Stimulated activated CD4-positive, alpha-beta T cell treated with anti-CD3 and anti-CD28 coated beads, Interleukin-1b, Interleukin-23, amount 100 ng/mL, for 4 hours (primary cell): ENCODE results near the gene SIAH1.
A peak's percentile ranks its signal among the peaks of the same experiment; 100 is the strongest.
"Not testable (repeated sequence)": the region's sequence is repeated elsewhere in the genome, so short reads cannot be mapped to it uniquely, and the experiment has no call there.

Source experiments
- DNase-seq, 2 donors: peaks; one replicate each; pipeline ENCODE4 v3.0.0-alpha.2; 2020; ENCODE audit warnings: low read depth in 2 of 2

SIAH1 gene

DNA sequence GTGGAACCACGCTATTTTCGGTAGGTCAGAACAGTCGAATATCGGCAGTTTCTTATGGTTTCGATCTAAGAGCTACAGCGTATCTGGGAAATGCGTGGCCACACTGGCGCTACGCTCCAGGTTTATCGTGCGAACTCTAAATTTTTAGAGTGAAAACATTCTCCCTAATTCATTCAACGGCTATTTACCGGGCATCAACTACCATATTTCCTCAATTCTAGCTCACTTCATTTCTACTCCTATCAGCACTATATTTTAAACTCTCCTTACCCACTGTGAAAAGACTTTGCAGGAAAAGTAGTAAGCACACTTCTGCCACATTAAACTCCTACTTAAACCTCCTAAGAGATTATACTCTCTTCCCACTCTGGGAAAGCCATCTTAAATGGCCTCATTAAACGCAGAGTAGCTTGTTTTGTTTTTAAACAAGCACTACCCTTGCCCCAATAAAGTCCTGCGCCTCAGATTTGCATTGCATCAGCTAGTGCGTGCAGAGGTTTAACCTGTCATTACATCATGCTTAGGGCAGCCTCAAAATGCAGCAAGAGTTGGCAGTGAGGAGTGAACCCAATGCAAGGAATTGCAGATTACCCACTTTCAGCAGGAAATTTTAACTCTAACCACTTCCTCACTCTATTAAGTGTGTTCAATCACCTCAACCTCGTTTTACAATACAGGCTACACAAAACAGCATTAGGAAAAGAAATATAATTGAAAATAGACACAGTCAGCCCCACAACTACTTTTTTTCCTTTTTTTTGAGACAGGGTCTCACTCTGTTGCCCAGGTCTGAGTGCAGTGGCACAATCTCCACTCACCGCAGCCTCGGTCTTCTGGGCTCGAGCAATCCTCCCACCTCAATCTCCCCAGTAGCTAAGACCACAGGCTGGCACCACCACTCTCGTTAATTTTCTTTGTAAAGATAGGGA is 18.8 kb downstream of the SIAH1 start:
- peak in 1 of 2 donors; percentile 38 for DNase-seq

DNA sequence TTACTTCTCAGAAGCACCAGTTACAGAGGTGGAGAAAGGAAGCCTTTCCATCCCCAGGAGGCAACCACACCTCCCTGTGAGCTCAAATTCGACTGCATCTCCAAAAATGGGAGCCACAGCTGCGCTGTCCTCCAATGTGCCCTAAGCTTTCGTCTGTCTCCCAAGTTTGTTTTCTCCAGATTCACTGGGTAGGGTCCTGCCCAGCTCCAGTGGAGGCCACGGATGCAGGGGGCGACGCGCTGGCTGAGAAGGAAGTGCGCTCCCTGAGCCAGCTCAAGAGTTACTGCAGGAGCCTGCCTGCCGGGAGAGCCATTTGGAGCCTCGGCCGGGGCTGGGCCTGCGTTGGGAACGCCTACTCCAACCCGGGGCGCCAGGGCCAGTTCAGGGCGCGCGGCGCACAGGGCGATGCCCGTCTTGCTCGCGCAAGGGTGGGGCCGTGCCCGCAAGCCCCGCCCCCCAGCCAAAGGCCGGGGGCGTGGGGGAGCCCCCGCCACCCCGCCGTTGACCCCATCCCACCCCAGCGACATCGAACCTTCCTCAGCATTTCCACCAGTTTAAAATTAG is 19.5 kb downstream of the SIAH1 start:
- DNase-seq: peak; percentile 63 to 67

DNA sequence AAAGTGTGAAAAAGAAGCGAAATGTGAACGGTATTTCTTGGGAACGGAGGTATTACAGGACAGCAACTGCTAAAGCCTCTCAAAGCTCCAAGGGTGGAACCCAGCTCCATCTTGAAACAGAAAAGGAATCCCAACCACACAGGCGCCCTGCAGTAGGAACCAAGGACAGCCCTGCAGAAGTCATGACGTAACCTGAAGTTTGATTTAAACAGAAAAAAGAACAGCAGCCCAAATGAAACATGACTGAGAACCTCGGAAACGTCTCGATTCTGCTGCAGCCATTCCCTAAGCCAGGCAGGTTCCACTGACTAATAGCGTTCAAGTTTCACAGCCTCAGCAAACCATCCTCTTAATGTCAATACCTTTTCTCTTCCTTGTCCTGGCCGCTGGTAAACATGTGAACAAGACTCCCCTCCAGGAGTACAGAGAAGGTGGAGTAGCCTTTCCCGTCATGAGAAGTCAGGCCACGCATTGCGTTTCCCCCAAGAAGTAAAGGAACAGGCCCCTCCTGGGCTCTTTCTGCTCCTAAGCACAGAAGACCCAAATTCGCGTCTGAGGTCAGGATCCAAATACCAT is 20.1 kb downstream of the SIAH1 start:
- DNase-seq: no peak

DNA sequence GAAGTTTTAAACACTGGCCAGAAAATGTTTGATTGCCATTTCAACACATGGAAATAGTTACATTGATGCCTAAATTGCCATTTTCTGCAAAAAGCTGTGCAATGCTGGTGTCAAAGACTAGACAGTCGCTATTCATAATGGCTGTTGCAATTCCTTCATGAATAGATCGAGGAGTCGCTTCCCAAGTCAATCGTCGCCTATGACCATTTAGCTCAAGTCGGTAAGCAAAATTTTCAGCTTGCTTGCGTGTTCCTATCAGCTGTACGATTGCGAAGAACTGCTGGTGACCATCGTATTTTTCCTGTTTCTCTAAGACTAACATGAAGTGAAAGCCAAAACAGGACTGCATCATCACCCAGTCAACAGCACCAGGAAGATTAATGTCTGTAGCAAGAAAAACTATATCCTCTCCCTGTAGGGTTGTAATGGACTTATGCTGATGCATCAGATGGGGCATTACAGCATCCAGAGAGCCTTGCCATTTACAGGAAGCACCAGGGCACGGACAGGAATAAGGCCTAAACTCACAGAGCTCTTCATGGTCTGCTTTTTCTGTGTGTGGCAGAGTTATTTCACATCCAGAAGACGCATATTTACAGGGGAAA is 23.6 kb downstream of the SIAH1 start:
- DNase-seq: no peak

DNA sequence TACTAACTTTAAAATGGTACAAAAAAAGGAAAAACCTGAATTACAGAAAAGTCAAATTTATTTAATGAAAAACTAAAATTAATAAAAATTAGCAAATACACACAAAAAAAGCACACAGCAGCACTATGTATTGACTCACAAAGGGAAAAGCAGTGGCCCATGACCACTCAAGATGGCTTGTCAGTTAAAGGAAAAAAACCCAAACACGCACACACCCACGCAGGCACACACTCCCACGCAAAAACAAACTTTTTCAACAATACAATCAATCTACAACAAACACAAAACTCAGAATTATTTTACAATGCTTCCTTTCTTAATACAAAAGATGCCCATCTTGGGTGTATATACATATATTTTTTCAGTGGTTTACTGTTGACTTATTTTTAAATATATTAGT is 24.2 kb downstream of the SIAH1 start:
- no peak for DNase-seq

DNA sequence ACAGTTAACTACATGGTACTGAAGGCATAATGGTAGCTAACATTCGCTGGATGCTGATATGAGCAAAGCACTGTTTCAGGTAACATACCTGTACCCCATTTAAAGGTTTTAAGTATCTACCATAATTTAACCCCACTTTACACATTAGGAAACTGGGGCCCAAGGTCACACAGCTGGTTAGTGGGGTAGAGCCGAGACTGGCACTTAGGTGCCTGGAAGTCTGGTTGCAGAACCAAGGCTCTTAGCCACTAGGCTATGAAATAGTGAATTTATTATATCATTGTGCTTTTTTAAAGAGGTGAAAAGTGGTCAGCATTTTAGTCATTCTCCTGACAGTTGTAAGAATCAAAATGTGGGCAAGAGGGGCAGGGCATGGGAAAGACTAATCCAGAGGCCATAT is 25.2 kb downstream of the SIAH1 start:
- no peak for DNase-seq

DNA sequence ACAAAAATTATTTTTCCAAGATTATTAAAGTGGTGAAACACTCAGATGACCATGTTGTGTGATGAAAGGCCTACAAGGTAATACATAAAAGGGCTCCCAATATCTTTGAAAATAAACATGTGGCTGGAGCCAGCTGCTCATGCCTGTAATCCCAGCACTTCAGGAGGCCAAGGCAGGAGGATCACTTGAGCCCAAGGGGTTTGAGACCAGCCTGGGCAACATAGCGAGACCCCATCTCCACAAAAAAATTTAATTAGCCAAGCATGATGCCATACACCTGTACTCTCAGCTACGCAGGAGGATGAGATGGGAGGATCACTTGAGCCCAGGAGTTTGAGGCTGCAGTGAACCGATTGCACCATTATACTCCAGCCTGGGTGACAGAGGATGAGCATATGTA is 26.8 kb downstream of the SIAH1 start:
- DNase-seq: no peak

DNA sequence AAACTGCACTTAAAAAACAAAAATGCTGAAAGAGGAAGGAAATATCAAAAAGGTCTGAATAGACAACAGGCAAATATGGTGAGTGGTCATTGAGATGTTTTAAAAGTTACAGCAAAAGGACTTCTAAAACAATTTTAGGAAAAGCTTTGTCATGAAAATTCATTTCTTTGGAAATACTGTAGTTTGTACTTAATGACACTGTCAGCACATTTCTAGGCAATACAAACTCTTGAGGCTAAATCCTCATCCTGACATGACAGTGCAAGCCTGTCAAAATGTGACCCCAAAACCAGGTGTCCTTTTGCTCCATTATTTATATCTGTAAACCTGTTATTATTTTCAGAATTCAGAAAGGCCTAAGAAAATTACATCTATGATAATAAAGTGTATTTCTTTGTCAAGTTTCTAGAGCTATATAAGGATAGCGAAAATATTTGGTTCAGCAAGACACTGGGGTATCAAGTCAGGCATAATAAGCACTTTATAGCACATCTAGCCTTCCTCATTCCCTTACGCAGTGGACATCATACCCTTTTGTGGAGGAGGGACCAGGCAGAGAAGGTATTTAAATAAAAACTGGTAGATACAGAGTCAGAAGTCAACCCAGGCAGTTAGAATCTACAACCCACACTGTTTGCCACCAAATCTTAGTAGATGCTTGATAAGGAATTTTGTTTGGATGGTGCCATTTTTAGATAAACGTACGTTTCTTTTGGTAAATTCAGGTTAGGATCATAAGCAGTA is 28.4 kb downstream of the SIAH1 start:
- no peak for DNase-seq

DNA sequence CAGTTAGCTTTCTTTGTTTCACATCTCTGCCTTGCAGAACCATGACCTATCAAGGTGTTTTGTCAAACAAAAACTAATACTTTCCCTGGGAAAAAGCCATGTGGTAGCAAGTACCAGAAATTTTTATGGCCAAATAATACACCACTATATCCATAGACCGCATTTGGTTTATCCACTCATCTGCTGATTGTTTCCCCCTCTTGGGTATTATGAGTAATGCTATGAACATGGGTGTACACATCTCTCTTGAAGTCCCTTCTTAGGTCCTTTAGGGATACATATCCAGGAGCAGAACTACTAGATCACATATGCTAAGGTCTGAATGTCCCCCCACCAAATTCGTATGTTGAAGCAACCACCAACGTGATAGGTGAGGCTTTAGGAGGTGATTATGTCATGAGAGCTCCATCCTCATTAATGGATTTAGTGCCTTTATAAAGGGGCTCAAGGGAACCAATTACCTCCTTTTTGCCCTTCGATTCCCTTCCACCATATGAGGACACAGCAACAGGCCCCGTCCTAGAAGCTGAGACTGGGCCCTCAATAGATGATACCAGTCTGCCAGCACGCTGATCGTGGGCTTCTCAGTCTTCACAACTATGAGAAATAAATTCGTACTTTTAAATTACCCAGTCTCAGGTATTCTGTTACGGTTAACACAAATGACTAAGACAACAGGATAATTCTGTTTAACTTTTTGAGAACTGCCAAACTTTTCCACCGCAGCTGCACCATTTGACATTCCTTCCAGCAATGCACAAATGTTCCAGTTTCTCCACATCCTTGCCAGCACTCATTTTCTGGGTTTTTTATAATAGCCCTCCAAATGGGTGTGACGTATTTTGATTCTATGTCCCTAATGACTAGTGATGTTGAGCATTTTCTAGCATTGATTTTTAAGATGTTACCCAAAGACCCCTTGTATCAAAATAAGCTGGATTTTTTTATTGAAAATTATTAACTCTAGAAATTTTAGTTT is 30.0 kb downstream of the SIAH1 start:
- DNase-seq: no peak

DNA sequence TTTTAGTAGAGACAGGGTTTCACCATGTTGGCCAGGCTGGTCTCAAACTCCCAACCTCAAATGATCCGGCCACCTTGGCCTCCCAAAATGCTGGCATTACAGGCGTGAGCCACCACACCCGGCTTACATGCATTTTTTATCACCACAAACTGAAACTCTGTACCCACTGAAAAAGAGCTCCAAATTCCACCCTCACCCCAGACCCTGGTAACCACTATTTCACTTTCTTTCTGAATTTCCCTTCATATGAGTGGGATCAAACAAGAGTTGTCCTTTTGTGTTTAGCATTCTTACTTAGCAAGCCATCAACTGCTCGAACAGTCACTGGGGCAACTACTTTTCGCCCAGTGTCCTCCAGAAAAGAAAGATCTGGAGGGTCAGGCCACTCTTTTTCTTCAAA is 30.8 kb downstream of the SIAH1 start:
- not testable (repeated sequence) for DNase-seq

DNA sequence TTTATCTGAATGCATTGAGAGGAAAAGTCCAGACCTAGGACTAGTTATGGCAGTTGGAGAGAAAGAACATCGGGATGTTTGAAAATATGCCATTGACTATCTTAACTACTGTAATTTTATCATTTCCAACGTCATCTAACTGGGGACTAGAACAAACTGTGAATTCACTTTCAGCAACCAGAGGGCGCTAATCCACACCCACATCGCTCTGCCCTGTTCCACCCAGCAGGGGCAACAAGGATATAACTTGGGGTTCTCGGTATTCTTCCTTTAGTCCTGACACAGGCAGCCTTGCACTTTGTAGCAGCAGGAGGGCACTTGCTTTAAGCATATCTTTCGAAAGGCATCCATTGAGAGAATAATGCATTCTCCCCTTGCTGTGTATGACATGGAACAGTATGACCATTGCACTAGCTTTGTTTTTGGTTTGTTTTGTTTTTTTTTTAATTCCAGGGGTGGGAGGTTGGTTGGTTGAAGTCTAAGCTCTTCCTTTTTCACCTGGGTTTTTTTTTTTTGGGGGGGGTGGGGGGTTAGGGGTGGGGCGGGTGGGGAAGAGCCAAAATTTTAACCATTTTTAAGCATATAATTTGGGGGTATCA is 31.5 kb downstream of the SIAH1 start:
- peak; percentile 29 to 47 for DNase-seq

DNA sequence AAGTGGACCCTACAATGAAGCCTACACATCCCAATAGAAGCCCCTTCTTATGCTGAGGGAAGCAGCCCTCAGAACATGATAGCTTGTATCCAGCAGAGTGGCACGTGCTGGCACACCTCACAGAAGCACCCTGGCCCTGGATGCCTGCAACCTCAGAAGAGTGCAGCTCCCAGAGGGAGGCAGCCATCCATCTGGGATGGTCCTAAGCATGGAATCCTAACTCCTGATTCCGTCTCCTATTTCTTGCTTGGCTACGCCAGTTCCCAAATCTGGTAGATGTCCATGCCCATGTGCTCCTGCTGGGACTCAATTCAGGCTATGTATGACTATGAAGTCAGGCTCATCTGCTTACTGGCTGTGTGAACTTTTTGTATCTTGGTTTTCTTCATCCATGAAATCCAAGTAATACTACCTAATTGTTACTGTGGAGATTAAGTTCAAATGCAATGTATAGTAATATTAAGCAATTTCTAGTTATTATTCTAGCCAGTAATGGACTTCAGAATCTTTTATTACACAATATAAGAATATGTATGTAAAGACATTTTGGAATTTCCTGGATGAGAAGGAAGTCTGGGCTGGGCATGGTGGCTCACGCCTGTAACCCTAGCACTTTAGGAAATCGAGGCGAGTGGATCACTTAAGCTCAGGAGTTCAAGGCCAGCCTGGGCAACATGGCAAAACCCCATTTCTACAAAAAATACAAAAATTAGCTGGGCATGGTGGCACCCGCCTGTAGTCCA is 32.4 kb downstream of the SIAH1 start:
- no peak for DNase-seq

DNA sequence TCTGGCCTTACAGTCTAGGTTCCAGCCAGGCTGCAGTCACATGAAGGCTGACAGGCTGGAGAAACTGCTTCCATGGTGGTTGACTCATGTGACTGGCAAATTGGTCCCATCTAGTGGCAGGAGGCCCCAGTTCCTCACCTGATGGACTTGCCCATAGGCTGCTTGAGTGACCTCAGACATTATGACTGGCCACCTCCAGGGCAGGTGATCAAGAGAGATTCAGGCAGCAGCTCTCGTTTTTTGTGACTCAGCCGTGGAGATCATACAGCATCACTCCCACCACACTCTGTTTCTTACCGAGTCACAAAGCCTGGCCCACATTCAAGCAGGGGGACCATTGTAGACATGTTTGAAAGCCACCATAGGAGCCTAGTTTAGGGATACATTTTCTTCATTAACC is 34.5 kb downstream of the SIAH1 start:
- no peak for DNase-seq

DNA sequence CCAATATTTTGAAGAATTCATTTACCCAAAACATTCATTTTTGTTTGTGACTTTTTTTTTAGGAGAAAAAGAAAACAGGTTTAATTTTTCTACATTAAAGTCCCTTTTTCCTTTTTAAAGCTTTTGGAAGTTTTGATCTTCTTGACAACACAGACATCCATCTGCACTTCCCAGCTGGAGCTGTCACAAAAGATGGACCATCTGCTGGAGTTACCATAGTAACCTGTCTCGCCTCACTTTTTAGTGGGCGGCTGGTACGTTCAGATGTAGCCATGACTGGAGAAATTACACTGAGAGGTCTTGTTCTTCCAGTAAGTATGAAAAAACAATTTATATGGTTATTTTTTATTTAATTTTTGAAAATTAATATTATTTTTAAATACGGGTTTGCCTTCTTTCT is 37.2 kb downstream of the SIAH1 start:
- DNase-seq: no peak

DNA sequence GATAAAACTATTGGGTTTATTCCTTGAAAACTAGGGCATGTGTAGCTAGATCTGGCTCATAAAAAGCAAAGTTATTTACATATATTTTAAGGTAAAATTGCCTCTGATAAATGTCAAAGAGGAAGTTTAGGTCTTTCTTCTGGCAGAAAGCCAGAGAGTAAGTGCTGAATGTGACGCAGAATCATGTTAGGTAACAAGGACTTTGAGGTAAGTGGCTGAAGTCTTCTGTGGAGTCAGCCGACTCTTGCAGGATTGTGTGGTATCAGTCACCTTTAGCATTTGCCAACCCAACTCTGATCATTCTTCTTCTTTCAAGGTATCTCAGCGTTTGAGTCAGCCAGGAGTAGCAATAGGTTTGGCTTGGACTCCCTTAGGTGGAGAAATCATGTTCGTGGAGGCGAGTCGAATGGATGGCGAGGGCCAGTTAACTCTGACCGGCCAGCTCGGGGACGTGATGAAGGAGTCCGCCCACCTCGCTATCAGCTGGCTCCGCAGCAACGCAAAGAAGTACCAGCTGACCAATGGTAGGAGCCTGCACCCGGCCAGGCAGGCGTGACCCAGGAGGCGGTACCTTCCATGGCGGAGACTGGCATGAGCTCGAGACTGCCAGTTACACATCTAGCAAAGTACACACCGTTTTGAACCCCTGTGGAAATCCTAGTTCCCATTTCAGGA is 37.9 kb downstream of the SIAH1 start:
- DNase-seq: no peak

DNA sequence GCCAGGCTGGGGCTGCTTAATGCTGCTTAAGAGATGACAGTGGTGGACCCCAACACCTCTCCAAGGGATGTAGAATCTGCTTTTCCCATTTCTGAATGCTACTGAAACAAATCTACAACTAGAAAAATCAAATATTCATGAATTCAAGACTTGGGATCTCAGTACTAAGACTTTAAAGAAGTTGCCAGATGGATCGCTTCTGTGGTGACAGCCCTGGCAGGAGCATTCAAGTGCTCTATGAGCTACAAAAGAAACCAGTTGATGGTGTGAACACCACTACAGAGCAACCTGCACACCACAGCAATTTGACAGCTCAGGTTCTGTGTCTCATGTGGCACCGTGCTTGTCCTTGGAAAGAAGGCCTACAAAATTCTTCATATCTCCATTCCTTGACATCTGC is 42.6 kb downstream of the SIAH1 start:
- no peak for DNase-seq

DNA sequence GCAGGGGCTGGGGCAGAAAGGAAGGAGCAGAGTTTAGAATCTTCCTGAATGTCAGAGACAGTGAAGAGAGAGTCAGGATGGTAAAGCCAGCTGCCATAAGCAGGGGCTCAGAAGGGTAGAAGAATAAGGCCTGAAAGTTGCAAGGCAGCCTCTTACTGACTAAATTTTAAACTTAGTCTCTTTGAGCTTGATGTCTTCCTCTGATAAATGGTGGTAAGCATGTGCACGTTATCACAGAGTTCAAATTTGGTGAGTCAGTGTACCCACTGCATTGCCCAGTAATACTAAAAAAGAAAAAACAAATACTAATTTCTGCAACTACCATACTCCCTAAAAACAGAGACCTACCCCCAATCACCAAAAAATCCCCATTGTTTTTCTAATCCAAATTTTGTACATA is 45.2 kb downstream of the SIAH1 start:
- no peak for DNase-seq

DNA sequence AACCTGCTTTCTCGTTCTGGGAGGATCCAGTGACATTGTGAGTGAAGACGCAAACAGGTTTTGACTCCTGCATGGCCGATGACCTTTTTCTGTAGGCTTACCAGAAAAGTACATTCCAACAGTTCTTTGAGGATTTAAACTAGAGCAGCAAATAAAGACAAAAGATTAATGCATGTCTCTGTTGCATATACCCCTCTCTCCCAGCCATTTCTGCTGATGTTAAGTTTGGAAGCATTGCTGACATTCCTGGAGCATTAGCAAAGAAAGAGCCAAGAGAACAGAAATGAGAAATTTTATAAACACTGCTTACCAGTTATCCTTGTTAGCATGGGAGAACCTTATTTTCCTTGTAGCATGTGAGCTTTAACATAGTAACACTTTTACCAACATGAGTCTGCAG is 49.3 kb downstream of the SIAH1 start:
- no peak for DNase-seq

DNA sequence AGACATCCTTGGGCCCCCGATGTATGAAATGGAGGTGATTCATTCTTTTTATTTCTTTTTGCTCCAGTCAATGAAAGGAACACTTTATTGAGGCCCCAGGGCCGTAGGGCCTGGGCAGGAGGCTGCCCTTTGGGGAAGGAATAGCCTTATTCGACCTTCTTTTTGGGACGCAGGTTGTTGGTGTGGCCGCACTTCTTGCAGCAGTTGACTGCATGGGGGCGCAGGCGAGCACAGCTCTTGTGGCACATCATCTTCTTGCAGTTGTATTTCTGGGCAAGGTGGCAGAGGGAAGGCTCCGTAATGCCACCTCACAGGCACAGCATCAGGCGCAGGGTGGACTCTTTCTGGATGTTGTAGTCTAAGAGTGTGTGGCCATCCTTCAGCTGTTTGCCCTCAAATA is 50.9 kb downstream of the SIAH1 start:
- no peak for DNase-seq
